ENCODE results near the gene BICD2. TPM values are rescaled to one million over a fixed set of nuclear protein-coding genes. Genes with fewer than 3 reads are reported as not detected.

Gene BICD2
- total and polyA plus RNA-seq, 2 of the 13 experiments (the other 11 are each of a cell fraction or from before 2014, with no cell fraction given): 5.1 to 17.4 TPM

DNA sequence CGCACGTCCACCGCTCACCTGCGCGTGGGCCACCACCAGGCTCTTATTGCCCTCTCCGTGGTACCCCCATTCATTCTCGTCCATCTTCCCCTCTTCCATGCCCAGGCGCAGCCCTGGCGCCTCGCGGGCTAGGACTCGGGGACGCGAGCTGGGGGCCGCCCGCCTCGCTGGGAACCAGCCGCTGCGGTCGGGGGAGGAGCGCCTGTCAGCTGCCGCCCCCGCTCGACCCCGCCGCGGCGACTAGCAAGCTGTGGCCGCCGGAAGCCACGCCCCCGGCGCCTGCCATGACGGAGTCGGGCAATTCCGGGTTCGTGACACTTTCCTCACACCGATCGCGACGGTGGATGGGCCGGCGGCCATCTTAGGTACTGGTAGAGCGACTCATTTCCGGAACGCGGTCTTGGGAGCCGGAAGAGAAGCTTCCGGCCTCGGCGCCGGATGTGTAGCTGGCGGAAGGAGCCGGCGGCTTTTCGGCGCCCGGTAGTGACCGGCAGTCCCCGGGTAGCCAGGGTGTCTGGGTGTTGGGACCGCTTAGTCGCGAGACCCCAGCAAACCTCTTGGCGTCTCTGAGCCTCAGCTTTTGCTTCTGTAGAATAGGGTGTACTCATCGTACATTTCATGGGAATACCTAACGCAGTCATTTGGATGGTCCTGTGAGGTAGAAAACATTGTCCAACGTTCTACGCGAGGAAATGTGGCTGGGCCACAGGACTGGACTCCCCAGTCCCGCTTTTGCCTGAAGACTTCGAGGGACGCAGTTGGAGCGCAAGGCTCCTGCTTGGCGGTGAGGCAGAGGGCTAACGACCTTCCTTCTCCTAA, 94.5 kb downstream of the BICD2 start, which contains the start of gene IPPK (continued):
- TF ChIP-seq, protein P1, sequence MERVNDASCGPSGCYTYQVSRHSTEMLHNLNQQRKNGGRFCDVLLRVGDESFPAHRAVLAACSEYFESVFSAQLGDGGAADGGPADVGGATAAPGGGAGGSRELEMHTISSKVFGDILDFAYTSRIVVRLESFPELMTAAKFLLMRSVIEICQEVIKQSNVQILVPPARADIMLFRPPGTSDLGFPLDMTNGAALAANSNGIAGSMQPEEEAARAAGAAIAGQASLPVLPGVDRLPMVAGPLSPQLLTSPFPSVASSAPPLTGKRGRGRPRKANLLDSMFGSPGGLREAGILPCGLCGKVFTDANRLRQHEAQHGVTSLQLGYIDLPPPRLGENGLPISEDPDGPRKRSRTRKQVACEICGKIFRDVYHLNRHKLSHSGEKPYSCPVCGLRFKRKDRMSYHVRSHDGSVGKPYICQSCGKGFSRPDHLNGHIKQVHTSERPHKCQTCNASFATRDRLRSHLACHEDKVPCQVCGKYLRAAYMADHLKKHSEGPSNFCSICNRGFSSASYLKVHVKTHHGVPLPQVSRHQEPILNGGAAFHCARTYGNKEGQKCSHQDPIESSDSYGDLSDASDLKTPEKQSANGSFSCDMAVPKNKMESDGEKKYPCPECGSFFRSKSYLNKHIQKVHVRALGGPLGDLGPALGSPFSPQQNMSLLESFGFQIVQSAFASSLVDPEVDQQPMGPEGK (CRISPR knock-in tag; IDR thresholded peaks at IDR 0.05): peak; percentile 86
- TF ChIP-seq, protein P2, sequence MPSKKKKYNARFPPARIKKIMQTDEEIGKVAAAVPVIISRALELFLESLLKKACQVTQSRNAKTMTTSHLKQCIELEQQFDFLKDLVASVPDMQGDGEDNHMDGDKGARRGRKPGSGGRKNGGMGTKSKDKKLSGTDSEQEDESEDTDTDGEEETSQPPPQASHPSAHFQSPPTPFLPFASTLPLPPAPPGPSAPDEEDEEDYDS (CRISPR knock-in tag; IDR thresholded peaks at IDR 0.05): peak; percentile 59
- peak; percentile 85 for TF ChIP-seq ZNF709 (CRISPR knock-in tag; IDR thresholded peaks at IDR 0.05)
- TF ChIP-seq SOX13 (IDR thresholded peaks at IDR 0.05): no peak
- TF ChIP-seq SOX13 (CRISPR knock-in tag; conservative IDR thresholded peaks at IDR 0.05 in 1 of 2, IDR thresholded peaks at IDR 0.05 in 1 of 2): peak in 1 of 2 experiments; percentile 32; a peak in 1 of 4 replicates
- no peak for TF ChIP-seq HNRNPL (IDR thresholded peaks at IDR 0.05; ENCODE audit: low read depth, low read length)
- TF ChIP-seq CEBPB (IDR thresholded peaks at IDR 0.05; ENCODE audit: borderline replicate concordance, low read depth, low read length): no peak
- peak; percentile 16; the same call in 1 of the 2 replicates for TF ChIP-seq MAZ (IDR thresholded peaks at IDR 0.05; ENCODE audit: borderline replicate concordance, low read depth, low read length)
- TF ChIP-seq MAZ (CRISPR knock-in tag; IDR thresholded peaks at IDR 0.05; ENCODE audit: low read depth): peak; percentile 88
- TF ChIP-seq ZNF616 (CRISPR knock-in tag; IDR thresholded peaks at IDR 0.05; ENCODE audit: low read depth): no peak
- TF ChIP-seq, protein P3, sequence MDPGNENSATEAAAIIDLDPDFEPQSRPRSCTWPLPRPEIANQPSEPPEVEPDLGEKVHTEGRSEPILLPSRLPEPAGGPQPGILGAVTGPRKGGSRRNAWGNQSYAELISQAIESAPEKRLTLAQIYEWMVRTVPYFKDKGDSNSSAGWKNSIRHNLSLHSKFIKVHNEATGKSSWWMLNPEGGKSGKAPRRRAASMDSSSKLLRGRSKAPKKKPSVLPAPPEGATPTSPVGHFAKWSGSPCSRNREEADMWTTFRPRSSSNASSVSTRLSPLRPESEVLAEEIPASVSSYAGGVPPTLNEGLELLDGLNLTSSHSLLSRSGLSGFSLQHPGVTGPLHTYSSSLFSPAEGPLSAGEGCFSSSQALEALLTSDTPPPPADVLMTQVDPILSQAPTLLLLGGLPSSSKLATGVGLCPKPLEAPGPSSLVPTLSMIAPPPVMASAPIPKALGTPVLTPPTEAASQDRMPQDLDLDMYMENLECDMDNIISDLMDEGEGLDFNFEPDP (CRISPR knock-in tag; conservative IDR thresholded peaks at IDR 0.05): no peak
- no peak; the same call in 1 of the 2 replicates for TF ChIP-seq REPIN1 (CRISPR knock-in tag; IDR thresholded peaks at IDR 0.05; ENCODE audit: borderline replicate concordance, low read depth)
- TF ChIP-seq ZNF713 (CRISPR knock-in tag; IDR thresholded peaks at IDR 0.05): no peak
- TF ChIP-seq NR1H2 (CRISPR knock-in tag; IDR thresholded peaks at IDR 0.05; ENCODE audit: borderline replicate concordance, low read depth): no peak
- TF ChIP-seq DNMT1 (CRISPR knock-in tag; IDR thresholded peaks at IDR 0.05): no peak
- TF ChIP-seq ZNF772 (CRISPR knock-in tag; IDR thresholded peaks at IDR 0.05): peak; percentile 84; the same call in 1 of the 2 replicates
- TF ChIP-seq ZNF512B (CRISPR knock-in tag; IDR thresholded peaks at IDR 0.05; ENCODE audit: borderline replicate concordance): no peak
- TF ChIP-seq TBX3 (IDR thresholded peaks at IDR 0.05; ENCODE audit: borderline replicate concordance): peak; percentile 14; the same call in 1 of the 2 replicates
- TF ChIP-seq, protein P4, sequence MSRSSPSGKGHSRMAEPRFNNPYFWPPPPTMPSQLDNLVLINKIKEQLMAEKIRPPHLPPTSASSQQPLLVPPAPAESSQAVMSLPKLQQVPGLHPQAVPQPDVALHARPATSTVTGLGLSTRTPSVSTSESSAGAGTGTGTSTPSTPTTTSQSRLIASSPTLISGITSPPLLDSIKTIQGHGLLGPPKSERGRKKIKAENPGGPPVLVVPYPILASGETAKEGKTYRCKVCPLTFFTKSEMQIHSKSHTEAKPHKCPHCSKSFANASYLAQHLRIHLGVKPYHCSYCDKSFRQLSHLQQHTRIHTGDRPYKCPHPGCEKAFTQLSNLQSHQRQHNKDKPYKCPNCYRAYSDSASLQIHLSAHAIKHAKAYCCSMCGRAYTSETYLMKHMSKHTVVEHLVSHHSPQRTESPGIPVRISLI (CRISPR knock-in tag; IDR thresholded peaks at IDR 0.05; ENCODE audit: borderline replicate concordance): no peak

All from HepG2 (cell line).